ENCODE measurements around the gene WNT8A.
"Not testable (repeated sequence)": the region's sequence is repeated elsewhere in the genome, so short reads cannot be mapped to it uniquely, and the experiment has no call there.

Gene WNT8A

DNA sequence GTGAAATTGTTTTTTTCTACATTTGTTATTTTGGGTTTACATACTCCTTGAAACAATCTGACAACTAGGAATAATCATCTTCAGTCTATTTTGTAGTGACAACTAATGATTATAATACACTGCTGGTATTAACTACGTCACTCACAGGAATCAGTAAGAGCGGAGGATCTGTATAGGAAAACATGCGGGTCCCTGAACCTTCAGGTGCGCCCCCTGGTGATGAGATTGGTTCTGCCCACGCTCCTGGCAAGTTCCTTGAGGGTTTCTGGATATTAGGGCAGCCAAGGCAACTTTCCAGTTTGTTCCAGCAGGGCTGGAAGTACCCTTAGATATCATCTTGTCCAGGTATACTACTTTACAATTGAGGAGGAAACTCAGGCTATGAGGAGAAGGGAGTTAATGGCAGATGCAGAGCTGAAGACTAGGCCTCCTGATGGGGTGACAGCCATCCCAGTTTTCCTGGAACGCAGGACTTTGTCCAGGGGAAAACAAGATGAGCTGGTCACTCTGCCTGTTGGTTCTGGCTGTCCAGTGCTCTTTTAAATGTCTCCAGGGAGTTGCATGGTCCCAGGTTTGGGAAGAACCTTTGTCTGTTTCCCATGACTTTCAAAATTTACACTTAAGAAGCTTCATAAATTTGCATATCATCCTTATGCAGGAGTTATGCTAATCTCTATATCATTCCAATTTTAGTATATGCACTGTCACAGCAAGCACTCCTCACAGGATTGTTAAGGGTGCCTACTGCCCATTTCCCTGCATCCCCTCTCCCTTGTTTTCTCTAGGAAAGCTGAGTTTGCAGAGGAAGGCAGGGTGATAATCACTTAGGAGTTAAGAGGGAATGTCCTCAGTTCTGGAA is 14.9 kb upstream of the WNT8A start:
- H3K4me3 ChIP-seq (ENCODE audit: low read depth, low read length): no peak overlapping the region
- TF ChIP-seq CTCF (IDR thresholded peaks at IDR 0.05; ENCODE audit: borderline replicate concordance, insufficient read depth, low read depth, low read length): peak; percentile 76

DNA sequence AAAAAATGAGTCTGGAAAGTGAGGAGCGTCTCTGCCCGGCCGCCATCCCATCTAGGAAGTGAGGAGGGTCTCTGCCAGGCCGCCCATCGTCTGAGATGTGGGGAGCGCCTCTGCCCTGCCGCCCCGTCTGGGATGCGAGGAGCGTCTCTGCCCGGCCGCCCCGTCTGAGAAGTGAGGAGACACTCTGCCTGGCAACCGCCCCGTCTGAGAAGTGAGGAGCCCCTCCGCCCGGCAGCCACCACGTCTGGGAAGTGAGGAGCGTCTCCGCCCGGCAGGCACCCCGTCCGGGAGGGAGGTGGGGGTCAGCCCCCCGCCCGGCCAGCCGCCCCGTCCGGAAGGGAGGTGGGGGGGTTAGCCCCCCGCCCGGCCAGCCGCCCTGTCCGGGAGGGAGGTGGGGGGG is 13.8 kb upstream of the WNT8A start:
- H3K4me3 ChIP-seq (ENCODE audit: low read depth, low read length): not testable (repeated sequence)

DNA sequence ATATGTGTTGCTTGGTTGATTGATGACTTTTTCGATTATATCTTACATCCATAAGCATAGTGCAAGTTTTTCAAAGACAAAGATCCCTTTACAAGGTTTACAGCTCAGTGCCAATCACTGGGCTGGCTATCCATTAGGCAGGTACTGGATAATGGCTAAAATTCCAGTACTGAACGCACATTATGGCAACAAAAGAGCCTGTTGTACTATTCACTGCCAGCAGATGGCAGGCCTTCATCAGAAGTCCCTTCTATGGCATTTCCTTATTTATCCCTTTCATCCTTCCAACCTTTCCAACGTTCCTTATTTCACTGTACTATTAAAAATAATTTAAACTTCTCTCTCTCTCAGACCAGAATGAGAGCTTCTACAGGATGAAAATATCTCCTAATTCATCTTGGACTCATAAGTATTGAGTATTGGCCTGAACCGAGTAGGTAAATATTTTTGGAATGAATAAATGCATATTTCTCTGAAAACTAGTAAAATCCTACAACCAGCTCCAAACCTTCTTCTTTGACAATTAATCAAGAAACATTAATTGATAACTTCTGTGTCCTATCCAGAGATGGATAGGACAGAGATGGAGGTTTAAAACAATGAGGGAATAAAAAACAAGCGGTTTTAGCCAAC is 6.7 kb upstream of the WNT8A start:
- peak; percentile 81 for TF ChIP-seq CTCF (IDR thresholded peaks at IDR 0.05; ENCODE audit: borderline replicate concordance, insufficient read depth, low read depth, low read length)
- H3K4me3 ChIP-seq (ENCODE audit: low read depth, low read length): no peak overlapping the region

- TF ChIP-seq CTCF (IDR thresholded peaks at IDR 0.05; ENCODE audit: borderline replicate concordance, insufficient read depth, low read depth, low read length): no peak
- no peak overlapping the region for H3K4me3 ChIP-seq (ENCODE audit: low read depth, low read length)
Observed at GRCh38 chr5:138078006-138078643, 5.7 kb upstream of the WNT8A start.

- no peak overlapping the region for H3K4me3 ChIP-seq (ENCODE audit: low read depth, low read length)
- no peak for TF ChIP-seq CTCF (IDR thresholded peaks at IDR 0.05; ENCODE audit: borderline replicate concordance, insufficient read depth, low read depth, low read length)
Observed at GRCh38 chr5:138082033-138082432, 1.8 kb upstream of the WNT8A start.

DNA sequence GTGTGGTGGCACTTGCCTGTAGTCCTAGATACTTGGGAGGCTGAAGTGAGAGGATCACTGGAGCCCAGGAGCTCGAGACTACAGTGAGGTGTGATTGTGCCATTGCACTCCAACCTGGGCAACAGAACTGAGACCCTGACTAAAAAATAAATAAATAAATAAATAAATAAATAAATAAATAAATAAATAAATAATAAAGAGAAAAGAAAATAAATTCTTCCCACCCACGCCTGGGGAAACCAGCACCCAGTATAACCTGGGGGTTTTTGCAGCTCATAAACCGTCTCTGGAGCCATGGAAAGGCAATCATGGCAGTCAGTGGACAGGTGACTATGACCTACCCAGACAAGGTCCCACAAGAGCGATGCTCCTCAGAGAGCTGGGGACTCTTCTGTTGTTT is 7.9 kb downstream of the WNT8A start:
- no peak overlapping the region for H3K4me3 ChIP-seq (ENCODE audit: low read depth, low read length)
- TF ChIP-seq CTCF (IDR thresholded peaks at IDR 0.05; ENCODE audit: borderline replicate concordance, insufficient read depth, low read depth, low read length): no peak

DNA sequence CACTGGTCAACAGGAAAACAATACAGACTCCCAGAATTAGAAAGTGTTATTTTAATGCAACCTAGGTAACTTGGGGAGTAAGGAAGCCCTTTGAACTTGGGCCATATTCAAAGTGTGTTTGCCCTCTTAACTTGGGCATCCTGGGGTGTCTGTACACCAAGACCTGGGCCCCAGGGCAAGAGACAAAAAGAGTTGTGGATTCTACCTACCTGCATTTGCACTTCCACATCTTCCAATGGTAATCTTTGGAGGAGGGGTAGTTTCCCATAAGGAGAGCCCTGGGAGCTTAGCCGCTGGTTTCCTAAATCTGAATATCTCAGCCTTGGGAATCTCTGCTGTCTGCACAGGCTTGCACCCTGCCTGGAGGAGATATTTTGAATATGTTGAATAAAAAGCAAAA is 8.5 kb downstream of the WNT8A start:
- no peak for TF ChIP-seq CTCF (IDR thresholded peaks at IDR 0.05; ENCODE audit: borderline replicate concordance, insufficient read depth, low read depth, low read length)
- no peak overlapping the region for H3K4me3 ChIP-seq (ENCODE audit: low read depth, low read length)

Measured in GM12875 (cell line).